Anterior cingulate cortex (tissue), 58 donors: ENCODE results near the gene UTS2R.

ENCODE experiments used
- DNase-seq, 58 donors: peaks; one replicate each; lab custom pipeline; 2025; lab: John Stamatoyannopoulos, UW

Gene UTS2R

DNA sequence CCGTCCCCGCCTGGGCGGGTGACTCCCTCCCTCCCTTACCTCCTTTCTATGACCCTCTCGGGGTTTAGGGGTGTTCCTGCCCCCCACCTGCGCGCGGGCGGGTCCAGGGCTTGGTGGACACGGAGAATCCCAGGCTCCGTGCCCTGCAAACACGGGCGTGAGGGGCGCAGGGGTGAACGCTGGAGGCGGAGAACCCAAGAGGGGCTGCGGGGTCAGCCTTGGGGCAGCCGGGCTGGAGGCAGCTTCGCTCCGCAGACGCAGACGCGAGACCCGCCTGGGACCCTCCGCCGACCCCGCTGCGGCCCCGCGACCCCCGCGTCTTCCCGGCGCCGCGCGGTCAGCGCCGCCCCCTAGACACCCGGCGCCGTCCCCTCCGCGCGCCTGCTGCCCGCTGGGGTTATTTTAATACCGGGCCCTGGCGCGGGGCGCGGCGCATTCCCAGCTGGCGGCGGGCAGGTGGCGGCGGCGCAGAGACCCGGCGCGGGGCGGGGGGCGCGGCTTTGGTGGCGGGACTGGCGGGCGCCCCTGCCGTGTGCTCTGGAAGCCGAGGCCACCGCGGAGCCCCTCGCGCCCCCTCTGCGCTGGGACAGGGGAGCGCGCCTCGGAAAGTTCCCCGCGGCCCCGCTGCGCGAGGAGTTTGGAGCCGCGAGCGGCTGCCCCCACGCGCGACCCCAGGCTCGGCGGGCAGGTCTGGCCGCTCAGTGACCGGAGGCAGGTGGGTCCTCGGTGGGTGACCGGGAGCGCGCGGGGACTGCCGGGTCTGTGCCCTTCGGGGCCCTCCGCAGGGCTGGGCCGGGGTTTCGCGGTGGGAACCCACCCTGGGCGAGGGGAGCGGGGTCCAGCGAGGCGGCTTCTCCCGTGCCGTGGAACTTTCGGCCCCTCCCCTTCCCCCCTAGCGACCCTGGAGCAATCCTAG is at the start of gene UTS2R:
Gene UTS2R, plus strand, starts transcription at position 433 of the 916 bp plus-strand sequence. CDS start 2,560 bp downstream, outside the sequence.
- no peak for DNase-seq

DNA sequence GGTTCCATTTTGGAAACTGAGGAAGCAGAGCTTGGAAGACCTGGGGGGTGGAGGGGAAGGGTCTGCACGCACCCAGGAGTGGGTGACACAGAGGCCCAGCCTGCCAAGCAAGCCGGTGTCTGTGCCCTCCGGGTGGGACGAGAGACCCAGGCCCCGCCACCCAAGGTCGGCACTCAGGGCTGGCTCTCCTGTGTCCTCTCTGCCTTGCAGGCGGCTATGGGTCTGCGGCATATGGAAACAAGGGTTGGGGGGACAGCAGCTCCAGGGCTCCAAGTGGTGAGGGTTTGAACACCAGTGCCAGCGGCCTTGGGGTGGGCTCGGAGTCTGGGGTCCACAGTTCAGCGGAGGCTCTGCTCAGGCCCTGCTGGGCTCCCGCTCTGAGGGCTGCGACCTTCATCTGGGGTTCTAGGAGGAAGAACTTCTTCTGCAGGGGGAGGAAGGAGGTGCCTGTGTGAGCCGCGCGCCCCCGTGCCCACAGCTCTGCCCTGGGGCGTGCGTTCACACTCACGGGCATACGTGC is 49.6 kb upstream of the UTS2R start:
- no peak for DNase-seq

DNA sequence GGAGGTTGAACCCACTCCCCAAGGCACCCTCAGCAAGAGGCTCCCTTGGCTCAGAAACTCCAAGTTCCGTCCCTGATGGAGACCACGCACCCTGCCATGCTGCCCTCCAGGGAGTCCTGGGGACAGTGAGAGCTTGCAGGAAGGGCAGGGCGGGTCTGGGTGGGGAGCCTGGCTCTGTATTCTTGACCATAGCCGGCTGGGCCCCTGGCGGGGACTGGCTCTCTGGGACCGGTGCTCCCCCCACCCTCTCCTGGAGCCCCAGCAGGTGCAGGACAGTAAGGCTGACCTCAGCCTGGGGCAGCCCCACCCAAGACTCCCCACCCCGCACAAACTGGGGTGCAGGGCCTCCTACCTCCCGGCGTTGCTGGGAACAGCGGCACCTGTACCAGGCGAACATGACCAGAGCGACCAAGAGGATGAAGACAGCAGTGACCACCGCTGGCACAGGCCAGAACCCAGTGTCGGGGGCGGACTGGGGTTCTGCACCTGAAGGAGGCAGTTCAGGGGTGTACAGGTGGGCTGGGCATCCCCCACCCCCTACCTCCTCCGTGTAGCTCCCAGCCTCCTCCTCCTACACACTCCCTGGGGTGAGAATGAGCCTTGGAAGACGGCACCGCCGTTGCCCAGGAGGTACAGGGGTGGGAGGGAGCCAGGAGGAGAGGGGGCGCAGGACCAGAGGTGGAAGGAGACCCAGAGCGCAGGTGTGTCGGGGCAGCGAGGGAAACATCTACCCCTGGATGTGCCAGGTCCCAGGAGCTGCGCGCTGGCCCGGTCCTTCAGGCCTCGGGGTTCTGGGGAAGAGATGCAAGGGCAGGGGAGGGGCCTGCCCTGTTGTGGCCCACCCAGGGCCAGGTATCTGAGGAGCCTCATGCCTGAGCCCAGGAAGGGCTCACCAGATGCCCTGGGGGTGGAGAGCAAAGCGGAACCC is 48.8 kb upstream of the UTS2R start:
- no peak for DNase-seq

DNA sequence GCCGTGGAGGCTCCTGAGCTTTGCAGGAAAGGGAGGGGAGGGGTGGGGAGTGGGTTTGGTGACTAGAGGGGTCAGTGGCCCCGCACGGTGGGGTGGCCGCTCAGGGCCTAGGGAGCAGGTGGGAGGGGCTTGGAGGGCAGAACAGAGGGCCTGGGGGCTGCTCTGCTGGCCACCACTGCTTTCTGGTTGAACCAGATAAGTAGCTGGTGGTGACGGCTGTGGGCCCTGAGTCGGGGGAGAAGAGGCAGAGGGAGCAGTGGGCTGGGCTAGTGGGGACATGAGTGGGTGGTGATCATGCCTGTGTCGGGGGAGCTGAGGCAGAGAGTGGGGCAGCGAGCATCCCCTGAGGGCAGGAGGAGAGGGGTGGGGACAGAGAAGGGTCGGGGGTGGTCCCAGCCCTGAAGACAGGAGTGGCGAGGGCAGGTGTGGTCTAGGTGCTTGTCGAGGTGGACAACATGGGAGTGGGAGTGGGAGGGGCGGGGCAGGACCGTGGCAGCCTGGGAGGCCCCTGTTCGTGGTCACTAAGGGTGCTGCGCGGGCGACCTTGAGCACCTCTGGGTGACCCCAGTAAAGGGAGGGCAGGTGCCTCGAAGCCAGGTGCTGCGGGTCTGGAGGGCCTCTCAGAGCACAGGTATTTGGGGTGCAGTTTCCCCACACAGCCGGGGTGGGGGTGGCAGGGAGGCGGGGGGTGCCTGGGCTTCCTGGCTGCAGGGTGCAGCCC is 47.9 kb upstream of the UTS2R start:
- DNase-seq = no peak

DNA sequence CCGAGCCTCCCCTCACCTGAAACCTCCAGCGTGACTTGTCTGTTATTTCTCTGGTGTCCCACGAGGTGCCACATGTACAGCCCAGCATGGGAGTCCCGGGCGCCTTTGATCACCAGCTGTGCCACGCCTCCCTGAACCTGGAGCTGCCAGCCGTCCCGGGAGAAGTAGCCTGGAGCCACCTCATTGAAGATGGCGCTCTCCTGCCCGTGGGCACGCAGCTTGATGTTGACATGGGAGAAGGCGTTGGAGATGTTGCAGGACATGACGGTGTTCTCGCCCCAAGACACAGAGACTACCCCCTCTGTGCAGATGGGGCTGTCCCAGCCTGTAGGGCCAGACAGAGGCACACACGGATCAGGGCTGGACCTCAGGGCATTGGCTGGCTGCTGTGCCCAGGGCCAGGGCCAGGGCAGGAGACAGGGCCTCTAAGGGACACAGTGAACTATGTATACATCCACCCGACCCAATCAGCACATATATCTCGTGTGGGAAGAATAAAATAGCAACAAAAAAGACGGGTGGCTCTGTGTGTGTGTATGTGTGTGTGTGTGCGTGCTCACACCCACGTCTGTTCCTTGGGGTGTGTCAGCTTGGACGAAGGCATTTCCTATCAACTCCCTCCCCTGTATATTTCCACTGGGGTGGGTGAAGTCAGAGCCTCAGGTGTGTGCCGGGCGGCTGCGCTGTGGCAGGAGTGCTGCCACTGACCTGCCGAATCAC is 46.8 kb upstream of the UTS2R start:
- no peak for DNase-seq

DNA sequence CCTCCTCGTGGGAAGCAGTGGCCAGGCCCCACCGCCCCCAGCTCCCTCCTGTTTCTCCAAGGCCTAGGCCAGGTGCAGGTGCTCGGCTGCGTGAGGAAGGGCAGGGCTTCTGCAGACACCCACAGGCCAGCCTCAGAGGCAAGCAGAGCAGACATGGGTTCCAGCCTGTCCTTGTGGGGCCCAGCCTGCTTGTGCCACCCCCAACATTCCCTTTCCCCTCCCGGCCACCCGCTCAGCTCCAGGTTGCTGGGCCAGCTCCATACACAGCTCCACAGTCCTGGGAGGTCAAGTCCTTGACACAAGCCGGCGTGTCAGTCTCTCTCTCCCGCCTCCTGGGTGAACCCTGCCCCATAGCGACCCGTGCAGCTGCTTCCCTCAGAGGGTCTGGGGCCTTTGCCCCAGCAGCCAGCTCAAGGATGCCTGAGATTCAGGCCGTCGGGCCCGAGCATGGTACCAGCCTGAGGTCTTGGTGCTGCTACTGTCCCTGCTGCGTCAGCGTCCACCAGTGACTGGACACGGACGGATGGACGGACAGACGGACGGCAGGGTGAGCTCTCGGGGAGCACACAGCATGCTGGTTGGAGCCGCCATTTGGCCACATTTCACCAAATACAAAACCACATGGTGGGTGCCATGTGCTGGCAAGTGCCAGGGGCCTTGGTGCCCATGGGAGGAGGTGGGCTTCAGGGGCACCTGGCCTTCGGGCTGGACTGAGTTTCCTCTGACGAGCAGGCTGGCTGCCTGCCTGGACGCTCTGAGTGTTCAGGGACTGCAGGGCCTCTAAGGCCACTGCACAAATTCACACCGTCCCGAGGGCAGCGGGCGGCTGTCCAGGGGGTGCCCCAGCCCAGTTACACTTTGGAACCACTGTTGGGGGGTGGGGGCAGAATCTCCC is 46.0 kb upstream of the UTS2R start:
- no peak for DNase-seq

DNA sequence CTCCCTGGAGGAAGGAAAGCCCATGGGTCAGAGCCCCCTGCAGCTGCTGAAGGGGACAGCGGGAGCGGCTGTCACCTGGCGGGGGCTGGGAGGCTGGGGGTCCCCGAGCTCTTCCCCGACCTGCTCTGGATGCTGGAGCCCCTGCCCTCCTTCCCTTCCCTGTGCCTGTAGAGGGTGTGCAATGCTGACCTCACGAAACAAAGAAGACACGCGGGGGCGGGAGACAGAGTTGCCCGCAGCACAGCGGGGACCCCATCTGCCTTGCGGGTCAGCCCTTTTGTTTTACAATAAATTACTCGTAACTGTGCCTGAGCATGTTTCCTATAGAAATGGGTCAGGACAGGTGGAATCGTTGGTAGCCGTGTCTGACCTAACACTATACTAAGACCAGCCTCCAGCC is 44.3 kb upstream of the UTS2R start:
- no peak for DNase-seq

DNA sequence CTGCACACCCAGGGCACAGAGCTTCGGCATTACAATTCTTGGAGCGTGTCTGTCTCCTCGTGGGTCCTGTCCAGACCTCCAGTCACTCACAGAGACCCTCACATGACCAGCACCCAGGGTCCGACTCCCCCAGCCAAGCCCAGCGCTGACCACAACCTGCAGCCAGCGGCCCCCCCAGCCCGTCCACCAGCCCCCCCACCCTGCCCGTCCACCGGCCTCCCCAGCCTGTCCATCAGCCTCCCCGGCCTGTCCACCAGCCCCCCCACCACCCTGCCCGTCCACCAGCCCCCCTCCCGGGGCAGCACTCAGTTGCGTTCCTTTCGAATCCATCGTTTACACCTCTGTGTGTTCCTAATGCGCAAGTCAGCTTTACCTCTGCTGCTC is 43.8 kb upstream of the UTS2R start:
- no peak for DNase-seq

DNA sequence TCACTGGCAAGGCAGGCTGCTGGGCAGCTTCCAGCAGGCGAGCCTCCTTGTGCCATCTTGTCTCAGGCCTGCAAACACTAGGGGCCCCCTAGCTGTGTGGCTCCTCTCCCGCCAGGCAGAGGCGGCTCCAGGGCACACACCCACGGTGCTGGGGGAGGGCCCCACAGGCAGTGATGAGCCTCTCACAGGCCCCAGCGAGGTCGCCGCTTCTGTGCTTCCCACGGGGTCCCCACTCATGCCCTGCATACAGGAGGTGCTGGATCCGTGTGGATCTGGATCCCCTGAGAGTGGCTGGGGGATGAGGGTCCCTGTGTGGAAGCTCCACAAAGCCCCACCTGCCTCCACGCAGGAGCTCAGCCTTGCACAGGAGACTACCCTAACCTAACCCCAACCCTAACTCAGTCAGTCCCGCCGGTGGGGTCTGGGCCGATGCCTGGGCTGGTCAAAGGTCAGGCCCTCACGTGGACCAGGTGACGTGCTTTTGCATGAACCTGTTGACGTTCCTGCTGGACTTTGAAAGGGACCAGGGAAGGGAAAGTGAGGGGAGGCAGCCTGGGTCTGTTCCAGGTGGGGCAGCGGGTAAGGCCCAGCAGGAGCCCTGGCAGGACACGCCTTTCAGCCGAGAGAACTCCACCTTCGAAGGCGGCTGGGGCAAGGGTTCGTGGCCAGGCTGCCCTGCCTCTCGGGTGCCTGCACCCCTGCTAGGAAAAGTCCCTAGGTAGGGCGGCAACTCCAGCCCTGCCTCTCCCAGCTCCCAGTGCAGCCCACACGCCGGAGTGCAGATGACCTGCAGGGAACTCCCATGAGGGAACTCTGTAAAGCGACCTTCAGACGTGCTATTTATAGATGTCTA is 43.2 kb upstream of the UTS2R start:
- DNase-seq = no peak

DNA sequence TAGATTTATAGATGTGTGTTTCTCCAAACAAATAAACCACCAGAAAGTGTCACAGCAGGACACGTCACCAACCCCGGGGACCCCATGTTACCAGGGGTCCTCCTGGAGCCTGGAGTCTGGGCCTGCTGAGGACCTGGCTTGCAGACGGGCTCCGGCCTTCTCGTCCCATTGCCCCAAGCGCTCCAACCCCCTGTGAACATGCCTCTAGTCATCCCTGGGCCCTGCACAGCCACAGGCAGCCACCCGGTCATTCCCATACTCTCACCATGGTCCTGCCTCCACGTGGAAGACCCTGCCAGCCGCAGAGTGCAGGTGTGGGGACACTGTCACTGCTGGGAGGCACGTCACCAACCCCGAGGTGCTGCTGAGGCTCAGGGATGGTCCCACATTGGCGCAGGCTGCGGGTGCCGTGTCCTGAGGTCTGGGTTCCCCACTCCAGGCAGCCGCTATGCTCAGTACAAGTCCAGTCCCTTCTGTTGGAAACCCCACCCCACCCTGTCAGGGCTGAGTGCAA is 42.5 kb upstream of the UTS2R start:
- DNase-seq = no peak

DNA sequence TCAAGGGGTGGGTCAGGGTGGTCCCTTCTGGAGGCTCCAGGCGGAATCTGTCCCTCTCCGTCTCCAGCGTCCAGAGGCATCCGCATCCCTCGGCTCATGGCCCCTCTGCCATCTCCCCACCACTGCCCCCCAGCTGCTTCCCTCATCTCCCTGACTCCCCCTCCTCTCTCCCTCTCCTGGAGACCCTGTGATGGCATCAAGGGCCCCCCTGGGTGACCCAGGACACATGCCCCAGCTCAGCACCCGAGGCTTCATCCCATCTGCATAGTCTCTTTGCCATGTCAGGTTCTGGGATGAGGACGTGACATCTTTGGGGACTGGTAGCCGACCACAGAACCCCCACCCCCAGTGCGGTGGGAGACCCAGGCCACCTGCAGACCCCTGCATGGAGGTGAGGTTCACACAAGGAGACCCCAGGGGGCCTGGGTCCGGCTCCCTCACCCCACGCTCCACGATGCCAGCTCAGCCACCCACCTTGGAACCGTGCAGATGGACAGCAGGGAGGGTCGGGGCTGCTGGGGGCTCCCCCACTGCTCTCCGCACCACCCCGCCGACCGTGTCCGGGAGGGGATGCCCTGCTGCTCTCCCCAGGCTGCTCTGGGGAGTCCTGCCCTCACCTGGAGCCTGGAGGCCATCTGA is 41.8 kb upstream of the UTS2R start:
- DNase-seq = no peak

DNA sequence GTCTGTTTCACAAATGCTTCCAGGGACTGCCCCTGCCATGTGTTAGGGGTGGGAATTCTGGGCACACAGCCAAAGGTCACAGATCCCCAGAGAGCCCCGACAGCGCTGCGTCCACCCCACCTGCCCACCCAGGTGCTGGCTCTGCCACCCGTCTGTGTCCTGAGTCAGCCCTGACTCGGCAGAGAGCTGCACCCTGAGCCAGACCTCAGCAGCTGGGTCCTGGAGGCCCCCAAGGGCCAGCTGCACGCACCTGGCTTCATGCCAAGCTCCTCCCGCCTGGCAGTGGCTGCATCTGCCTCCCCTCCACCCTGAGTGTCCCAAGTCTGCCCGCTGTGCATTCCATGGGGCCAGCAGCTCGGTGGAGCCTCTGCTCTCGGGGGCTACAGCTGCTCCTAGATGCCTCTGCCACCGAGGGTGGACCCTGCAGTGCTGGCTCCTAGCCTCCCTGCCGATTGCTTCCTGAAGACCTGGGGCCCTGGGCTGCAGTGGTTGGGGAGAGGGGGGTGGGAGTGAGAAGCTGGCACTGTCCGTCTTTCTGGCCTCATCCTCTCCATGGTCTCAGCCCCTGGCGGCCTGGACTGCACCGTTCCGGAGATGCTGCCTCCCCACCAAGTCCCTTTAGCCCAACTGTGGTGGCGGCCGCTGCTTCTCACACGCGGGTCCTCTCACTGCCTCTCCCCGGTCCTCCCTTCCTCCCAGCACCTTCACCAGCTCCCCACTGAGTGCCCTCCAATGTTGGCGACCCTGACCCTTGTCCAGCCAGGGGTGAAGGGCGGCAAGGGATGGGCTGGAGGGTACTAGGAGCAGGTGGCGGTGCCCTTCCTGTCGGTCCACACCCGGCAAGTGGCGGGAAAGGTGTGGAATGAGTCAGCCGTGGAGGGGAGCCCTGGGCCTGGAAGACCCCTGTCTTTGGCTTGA is 41.0 kb upstream of the UTS2R start:
- DNase-seq = peak in 3 of 58 donors; percentile 18 to 21 (median 19)

DNA sequence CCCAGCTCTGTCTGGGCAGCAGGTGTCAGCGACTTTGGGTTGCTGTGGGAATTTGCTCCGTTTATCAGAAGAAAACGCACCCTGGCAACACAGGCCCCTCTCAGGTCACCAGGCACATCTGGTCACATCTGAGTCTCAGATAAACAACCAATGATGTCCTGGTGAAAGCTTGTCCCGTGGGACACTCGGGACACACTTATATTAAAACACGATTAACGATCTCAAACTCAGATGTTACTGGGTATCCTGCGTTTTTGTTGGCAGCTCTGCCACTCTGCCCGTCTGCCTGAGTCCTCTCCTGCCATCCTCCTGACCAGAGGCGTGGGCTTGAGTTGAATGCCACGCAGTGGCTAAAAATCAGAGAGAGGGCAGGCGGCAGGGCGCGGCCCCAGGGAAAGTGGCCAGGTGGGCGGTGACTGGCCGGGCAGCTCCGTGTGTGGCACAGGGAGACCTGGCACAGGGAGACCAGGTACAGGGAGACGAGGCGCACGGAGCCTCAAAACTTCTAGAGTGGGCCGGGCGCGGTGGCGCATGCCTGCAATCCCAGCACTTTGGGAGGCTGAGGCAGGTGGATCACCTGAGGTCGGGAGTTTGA is 40.1 kb upstream of the UTS2R start:
- DNase-seq = no peak

DNA sequence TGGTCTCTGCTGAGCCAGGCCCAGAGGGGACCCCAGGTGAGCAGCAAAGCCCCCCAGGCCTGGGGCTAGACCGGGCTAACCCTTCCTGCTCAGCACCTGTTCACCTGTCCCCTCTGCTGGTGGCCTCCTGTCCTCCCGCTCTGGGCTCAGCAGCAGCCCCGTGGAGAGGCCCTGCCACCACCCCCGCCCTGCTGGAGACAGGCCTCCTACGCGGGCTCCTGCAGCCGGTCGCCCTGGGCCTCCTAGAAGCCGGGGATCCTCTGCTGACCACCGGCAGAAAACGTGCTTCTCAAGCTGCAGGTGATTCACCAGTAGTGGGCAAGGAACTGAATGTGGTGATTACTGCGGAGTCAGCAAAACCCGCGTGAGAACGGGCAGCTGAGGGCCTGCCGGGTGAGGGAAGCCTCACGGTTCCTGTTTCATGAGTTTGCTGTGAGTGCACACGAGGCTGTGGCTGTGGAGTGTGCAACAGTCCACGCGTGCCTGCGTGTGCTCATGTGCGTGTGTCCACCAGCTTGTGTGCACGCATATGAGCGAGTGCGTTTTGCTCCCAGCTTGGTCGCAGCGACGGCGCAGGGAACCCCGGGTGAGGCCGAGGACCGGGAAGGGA is 38.8 kb upstream of the UTS2R start:
- DNase-seq = peak in 4 of 58 donors; percentile 11 to 26 (median 16)
